Testis (tissue), 2 donors: ENCODE measurements around the gene DAP.

Source experiments
- CTCF ChIP-seq, 3 experiments: fragments of 450-650 bp in 2 of 3; fragments of 200-600 bp in 1 of 3; sonication (generic) in 1 of 3; IDR thresholded peaks; one replicate each; pipeline ENCODE4 v1.5.1; 2016 to 2019; ENCODE audit warnings: antibody characterized with exemption in 3 of 3, mild to moderate bottlenecking in 2 of 3, moderate library complexity in 1 of 3
- POLR2A ChIP-seq: fragments of 450-650 bp; IDR thresholded peaks from one replicate; pipeline ENCODE4 v1.6.1; 2017; ENCODE audit warnings: antibody characterized with exemption, mild to moderate bottlenecking, moderate library complexity

DNA sequence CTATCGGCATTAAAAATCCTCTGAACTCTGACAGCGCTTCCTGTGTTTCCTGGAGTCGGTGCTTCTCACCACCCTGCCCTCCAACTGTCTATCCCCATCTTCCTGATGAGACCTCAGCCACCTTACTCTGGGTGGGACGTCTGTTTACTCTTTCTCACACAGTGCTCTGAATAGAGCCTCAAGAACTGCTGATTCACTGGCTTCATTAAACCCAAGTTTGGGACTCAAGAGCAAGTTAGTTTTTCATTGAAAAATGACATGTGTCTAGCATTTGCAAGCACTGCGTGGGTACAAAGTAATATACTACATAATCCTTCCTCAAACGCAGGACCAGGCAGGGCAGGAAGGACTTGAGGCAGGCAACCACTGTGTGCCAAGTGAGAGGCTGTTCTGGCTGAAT lies 49.5 kb downstream of the DAP start:
- no peak for TF ChIP-seq CTCF (IDR thresholded peaks at IDR 0.05)
- no peak for TF ChIP-seq POLR2A
